Type B pancreatic cell (in vitro differentiated cells): ENCODE results near the gene CROCC2. TPM values are rescaled to one million over a fixed set of nuclear protein-coding genes. Genes with fewer than 3 reads are reported as not detected.

Source experiments
- DNase-seq: peaks from one replicate; pipeline ENCODE4 v3.0.0; 2021; ENCODE audit warnings: mixed read lengths; ENCODE audit not compliant: unreplicated experiment; ENCODE audit errors: extremely low spot score
- H3K27ac Mint-ChIP-seq: 2 replicates; pipeline ENCODE4 v1.8.0; 2021; ENCODE audit warnings: mild to moderate bottlenecking, mixed read lengths
- H3K27me3 Mint-ChIP-seq: 2 replicates; pipeline ENCODE4 v1.8.0; 2021; ENCODE audit warnings: mixed read lengths
- H3K36me3 Mint-ChIP-seq: 2 replicates; pipeline ENCODE4 v1.8.0; 2021; ENCODE audit warnings: mixed read lengths
- H3K4me1 Mint-ChIP-seq: one replicate; pipeline ENCODE4 v1.8.0; 2021; ENCODE audit warnings: mixed read lengths; ENCODE audit not compliant: unreplicated experiment
- H3K4me3 Mint-ChIP-seq: 2 replicates; pipeline ENCODE4 v1.8.0; 2021; ENCODE audit warnings: mild to moderate bottlenecking, mixed read lengths
- H3K9me3 Mint-ChIP-seq: 2 replicates; pipeline ENCODE4 v1.8.0; 2021; ENCODE audit warnings: mixed read lengths
- total RNA-seq: library from RNA; stranded (reverse); gene quantifications from 2 replicates; pipeline ENCODE4 v1.2.1, GENCODE V29; 2021; ENCODE audit warnings: low replicate concordance
- TF ChIP-seq, protein P1 (sequence below): fragments of 200-600 bp; sonication (generic); conservative IDR thresholded peaks from 2 replicates; pipeline ENCODE4 v1.5.0; 2021; ENCODE audit warnings: antibody characterized with exemption, mild to moderate bottlenecking

CROCC2 gene
- total RNA-seq, 1 donor from 2014 or later: 0.68 TPM

DNA sequence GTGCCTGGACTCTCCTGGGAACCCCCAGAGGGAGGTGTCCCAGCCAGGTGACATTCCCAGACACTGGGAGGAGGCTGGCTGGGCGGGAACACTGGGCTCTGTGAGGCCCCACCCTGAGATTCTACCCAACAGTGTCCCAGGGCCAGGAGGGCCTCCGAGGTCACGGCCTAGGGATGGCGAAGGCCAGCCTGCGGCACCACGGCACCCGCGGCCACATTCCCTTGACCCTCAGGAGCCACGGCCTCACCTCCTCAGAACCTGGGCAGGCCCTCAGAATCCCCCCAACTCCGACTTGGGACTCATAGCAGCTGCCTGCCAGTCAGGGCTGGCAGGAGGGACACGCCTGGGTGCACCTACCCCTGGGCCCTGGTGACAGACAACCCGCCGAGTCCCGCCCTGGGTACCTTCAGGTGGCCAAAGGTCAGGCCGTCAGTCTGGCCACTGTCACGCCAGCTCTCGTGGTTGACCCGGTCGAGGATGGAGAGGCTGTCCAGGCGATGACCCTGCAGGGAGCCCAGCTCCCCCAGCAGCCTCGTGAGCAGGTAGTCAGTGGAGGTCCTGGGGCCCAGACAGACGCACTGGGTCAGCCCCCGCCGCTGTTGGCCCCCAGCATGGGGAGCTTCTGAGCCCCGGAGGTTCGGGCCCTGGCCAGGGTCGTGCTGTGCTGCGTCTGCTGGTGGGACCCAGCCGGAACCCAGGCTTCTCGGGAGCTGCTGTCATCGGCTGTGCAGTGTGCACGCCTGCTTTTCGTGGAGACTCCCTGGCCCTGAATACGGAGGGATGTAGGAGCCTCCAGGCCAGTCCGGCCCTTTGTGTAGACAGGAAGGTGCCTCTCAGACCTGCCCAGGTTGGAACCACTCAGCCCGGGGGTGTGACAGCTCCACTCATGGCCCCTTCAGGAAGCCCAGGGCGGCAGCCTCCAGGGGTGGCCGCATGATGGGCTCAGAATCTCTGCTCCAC lies 16.3 kb upstream of the CROCC2 start:
- H3K4me1 Mint-ChIP-seq: peaks cover 9% of the 10 kb centered on the region
- H3K4me3 Mint-ChIP-seq: no peak overlapping the region
- H3K9me3 Mint-ChIP-seq: no peaks in the 10 kb centered on the region
- DNase-seq: no peak
- H3K27me3 Mint-ChIP-seq: no peaks in the 10 kb centered on the region
- H3K36me3 Mint-ChIP-seq: peaks cover 5% of the 10 kb centered on the region
- TF ChIP-seq, protein P1, sequence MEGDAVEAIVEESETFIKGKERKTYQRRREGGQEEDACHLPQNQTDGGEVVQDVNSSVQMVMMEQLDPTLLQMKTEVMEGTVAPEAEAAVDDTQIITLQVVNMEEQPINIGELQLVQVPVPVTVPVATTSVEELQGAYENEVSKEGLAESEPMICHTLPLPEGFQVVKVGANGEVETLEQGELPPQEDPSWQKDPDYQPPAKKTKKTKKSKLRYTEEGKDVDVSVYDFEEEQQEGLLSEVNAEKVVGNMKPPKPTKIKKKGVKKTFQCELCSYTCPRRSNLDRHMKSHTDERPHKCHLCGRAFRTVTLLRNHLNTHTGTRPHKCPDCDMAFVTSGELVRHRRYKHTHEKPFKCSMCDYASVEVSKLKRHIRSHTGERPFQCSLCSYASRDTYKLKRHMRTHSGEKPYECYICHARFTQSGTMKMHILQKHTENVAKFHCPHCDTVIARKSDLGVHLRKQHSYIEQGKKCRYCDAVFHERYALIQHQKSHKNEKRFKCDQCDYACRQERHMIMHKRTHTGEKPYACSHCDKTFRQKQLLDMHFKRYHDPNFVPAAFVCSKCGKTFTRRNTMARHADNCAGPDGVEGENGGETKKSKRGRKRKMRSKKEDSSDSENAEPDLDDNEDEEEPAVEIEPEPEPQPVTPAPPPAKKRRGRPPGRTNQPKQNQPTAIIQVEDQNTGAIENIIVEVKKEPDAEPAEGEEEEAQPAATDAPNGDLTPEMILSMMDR: no peak
- H3K27ac Mint-ChIP-seq: no peak overlapping the region

DNA sequence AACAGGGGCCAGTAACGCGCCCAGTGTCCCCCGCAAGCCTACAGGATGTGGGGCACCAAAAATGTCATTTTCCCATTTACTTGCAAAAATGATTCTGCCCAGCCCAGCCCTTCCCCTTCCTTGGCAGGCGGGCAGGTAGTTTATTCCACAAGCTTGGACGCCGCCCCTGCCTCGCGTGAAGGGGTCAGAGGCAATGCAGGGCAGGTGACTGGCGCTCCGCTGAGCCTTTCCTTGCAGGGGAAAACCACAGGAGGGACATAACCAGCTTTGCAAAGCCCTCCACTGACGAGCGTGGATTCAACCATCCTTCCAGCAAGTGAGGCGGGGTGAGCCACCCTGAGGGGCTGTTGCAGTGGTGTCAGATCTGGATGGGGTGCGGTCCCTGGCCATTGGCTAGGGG lies 15.4 kb upstream of the CROCC2 start:
- Mint-ChIP-seq H3K9me3 (no peaks in the 10 kb centered on the region), H3K27ac (no peak overlapping the region)

DNA sequence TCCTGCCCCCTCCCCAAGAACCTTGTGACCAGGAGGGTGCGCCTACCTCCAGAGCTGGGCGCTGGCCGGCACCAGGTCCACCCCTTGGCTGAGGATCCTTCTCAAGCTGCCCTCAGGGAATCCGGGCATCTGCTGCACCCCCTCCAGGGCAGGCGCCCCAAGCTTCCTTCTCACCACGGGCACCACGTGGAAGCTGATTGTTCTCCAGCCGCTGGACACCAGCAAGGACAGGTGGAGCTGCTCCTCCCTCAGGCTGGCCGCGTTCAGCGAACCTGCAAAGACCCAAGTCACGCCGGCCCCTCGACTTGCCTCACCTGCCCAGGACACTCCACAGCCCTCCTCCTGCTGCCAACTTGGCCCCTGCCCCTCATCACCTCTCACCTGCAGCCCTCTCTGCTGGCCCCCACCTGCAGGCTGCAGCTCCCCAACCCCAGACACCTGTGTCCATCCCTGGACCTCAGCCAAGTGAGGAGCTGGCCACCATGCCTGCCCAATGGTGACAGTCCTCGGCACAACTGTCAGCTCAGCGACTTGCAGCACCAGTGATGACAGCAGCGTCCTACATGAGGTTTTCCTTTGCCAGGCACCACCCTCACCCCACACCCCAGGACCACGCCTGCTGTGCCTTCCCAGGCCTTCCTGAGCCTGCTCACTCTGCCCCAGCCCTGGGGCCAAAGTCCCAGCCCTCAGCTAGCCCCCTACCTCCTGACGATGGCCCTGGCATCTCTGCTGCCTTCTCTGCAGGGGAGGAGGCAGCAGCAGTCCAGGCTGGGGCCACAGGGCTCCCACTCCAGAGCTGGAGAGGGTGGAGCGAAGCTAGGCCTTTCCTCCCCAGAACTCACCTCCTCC lies 14.4 kb upstream of the CROCC2 start:
- no peaks in the 10 kb centered on the region for H3K9me3 Mint-ChIP-seq
- H3K27me3 Mint-ChIP-seq: no peaks in the 10 kb centered on the region
- peaks cover 3% of the 10 kb centered on the region for H3K4me1 Mint-ChIP-seq
- H3K4me3 Mint-ChIP-seq: peak overlapping the region; percentile 25
- TF ChIP-seq, protein P1: no peak
- no peak overlapping the region for H3K27ac Mint-ChIP-seq
- H3K36me3 Mint-ChIP-seq: no peaks in the 10 kb centered on the region
- no peak for DNase-seq

More for the DNA sequence above, 15.4 kb upstream of the CROCC2 start:
- peaks cover 9% of the 10 kb centered on the region for H3K4me1 Mint-ChIP-seq
- peaks cover 5% of the 10 kb centered on the region for H3K36me3 Mint-ChIP-seq
- TF ChIP-seq, protein P1: no peak
- H3K27me3 Mint-ChIP-seq: no peaks in the 10 kb centered on the region
- no peak overlapping the region for H3K4me3 Mint-ChIP-seq
- no peak for DNase-seq

DNA sequence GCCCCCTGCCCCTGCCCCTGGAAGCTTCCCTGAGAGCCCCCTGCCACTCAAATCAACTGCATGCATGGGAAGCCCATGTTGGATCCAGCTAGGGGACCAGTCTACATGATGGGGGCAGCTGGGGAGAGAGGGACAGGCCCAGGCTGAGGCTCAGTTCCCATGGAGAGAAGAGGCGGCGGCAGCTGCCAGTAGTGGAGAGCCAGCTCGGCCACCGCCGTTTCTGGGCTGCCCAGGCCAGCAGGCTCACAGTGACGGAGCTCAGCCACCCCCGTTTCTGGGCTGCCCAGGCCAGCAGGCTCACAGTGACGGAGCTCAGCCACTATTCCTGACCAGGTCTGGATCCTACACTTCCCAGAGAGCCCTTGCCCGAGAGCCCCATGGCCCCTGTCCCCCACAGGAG lies 13.8 kb upstream of the CROCC2 start:
- peaks cover 3% of the 10 kb centered on the region for H3K4me1 Mint-ChIP-seq
- no peak overlapping the region for H3K27ac Mint-ChIP-seq
- H3K36me3 Mint-ChIP-seq: no peaks in the 10 kb centered on the region
- H3K27me3 Mint-ChIP-seq: no peaks in the 10 kb centered on the region
- peak overlapping the region; percentile 47 for H3K4me3 Mint-ChIP-seq
- TF ChIP-seq, protein P1: no peak
- DNase-seq: no peak
- H3K9me3 Mint-ChIP-seq: no peaks in the 10 kb centered on the region

DNA sequence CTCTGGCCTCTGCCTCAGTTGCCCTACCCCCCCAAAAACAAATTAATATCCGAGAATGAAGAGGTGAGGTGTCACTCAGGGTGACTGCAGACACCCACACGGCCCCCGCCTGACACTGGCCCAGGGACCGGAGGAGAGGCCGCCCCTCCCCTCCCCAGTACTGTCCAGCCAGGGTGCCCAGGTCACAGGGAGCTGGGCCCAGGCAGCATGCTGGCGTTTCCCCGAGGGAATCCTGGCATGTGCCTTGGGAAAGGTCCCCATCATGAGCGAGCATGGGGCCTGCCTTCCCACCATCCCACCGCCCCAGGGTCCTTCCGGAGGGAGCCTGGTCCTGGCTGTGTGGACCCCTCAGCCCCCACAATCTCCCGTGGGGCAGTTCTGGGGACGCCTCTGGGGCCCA lies 13.2 kb upstream of the CROCC2 start:
- Mint-ChIP-seq H3K36me3 (no peaks in the 10 kb centered on the region), H3K4me3 (no peak overlapping the region), H3K27ac (no peak overlapping the region), H3K9me3 (no peaks in the 10 kb centered on the region), H3K4me1 (peaks cover 3% of the 10 kb centered on the region), H3K27me3 (no peaks in the 10 kb centered on the region)
- TF ChIP-seq, protein P1: no peak
- DNase-seq: no peak
